Stimulated activated naive CD4-positive, alpha-beta T cell (primary cell): Measurements from ENCODE around the gene RNF123.
"Not testable (repeated sequence)": the region's sequence is repeated elsewhere in the genome, so short reads cannot be mapped to it uniquely, and the experiment has no call there.

ENCODE experiments used
- DNase-seq, 6 experiments: peaks; one replicate each; lab custom pipeline; 2025; lab: John Stamatoyannopoulos, UW

Gene RNF123

DNA sequence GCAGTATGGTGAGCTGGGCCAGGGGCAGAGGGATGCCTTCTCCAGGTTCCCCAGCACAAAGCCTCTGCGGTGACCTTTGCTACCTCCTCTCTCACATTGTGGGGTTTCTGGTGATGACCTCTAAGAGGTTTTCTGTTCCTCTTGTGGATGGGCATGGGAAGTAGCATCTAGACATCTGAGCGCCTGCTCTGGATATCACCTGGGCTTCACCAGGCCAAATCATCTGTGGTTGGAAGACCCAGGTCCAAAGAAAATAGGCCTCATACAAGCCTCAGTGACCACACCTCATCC, 8.2 kb upstream of the RNF123 start:
- no peak for DNase-seq

DNA sequence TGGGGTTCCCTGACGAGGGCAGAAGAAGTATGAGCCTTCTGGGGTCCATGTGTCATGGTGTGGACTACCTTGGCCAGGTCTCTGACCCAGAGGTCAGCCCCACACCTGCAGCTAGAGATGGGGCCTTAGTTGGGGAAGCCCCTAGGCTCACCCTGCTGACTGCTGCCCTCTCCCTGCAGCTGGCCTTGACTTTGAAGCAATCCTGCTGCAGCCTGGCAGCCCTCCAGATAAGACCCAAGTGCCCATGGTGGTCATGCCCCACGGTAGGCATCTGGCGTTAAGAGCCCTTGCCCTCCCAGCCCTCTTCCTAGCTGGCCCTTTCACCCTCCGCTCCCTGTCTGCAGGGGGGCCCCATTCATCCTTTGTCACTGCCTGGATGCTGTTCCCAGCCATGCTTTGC, 7.8 kb upstream of the RNF123 start:
- DNase-seq, result no peak

DNA sequence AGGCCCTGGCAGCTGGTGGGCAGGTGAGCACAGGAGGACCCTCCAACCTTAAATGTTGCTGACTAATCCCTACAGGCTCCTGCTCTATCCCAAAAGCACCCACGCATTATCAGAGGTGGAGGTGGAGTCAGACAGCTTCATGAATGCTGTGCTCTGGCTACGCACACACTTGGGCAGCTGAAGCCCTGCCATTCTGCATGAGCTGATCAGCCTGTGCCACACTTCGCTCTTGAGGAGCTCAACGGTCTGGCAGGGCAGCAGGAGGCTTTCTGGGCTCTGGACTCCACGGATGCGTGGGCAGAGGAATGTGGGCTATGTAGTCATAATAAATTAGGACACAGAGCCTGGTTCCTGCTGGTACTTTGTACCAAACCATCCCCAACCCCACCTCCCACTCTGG, 6.2 kb upstream of the RNF123 start:
- no peak for DNase-seq

DNA sequence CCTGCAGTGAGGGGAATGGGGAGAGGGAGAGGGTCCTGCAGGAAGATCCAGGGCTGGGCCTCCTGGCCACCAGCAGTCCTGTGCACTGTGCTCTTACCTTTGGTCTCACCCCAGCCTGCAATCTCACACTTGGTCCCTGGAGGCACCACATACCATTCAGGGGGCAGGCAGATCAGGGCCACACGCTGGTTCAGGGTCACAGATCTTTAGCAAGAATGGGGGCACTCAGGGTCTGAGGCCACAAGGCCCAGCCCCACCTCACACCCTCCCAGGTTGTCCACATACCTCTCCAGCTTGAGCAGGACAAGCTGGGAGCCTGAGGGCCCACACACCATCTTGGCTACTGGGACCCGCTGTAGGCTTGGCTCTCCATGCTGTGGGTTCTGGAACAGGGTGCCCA, 4.9 kb upstream of the RNF123 start:
- DNase-seq, result not testable (repeated sequence)

DNA sequence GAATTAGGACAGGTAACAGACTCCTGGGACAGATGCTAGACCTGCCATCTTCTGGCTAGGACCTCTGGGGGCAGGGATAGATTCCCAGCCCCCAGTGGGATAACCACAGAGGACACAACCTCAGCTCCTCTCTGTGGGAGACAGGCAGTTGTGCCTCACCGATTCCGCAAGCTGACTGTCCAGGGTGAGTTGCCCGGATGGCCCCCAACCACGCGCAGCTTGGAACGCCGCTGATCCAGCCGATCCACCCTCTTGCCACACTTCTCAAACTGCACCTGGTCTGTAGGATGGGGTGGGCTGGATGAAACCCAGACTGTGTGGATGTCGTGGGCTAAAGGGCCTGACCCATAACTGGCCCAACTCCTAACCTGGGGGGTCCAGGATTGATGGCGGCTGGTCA, 4.3 kb upstream of the RNF123 start:
- DNase-seq, result not testable (repeated sequence)

DNA sequence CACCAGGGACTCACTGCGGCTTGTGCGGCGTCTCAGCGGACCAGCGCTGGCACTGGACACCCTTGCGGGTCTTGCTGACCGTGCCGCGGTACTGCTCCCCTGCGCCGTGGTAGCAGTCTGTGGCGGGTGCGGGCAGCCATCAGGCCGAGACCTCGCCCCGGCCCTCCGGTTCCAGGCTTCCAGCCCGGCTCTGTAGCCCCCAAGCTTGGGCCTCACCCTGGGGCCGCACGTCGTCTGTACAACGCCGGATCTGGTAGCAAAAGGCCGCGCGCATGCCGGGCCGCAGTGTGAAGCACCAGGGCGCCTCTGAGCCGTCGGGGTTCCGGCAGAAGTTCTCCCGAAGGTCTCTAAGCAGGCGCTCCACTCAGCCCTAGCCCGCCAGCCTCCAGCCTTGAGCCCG, 3.5 kb upstream of the RNF123 start:
- DNase-seq, result not testable (repeated sequence)

DNA sequence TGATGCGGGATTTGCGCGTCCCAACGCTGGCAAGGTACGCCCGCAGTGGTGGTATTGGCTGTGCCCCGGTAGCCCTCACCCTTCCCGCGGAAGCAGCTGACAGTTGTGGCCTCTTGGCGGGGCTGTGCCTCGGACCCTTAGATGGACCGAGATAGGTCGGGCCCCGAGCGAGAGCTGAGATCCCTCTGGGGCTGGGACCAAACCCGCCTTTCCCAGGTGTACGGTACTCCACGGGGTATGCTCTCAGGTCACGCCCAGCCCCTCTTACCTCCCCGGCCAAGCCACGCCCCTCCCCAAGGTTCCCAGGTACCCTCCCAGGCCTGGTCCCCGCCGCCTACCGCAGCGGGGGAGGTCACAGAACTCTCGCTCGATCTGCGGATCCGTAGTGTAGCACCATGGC, 3.0 kb upstream of the RNF123 start:
- not testable (repeated sequence) for DNase-seq

DNA sequence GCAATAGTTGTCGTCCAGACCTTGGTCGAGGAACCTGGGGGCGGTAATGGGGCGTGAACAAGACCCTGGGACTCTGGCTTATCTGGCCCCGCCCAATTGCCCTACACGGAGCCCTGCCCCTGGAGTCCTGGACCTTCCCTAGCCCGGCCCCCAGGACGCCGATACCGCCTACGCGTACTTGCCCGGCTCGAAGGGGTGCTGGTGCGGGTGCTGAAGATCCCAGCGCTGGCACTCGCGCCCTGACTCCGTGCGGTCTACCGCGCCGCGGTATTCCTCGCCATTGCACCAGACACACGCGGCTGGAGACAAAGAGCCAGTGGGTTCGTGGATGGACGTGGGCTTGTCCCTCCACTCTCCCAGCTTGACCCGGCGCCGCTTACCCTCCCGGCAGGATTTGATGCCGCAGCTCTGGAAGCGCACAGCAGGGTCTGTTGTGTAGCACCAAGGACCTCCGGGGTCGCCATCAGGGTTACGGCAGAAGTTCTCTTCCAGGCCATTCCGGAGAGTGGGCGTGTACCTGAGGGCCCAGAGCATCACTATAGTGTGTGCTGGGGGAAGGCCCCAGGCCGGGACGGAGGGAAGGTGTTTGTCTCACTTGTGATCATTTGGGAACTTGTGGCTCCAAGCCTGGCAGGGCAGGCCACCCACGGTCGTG, 2.5 kb upstream of the RNF123 start:
- DNase-seq, result not testable (repeated sequence)

DNA sequence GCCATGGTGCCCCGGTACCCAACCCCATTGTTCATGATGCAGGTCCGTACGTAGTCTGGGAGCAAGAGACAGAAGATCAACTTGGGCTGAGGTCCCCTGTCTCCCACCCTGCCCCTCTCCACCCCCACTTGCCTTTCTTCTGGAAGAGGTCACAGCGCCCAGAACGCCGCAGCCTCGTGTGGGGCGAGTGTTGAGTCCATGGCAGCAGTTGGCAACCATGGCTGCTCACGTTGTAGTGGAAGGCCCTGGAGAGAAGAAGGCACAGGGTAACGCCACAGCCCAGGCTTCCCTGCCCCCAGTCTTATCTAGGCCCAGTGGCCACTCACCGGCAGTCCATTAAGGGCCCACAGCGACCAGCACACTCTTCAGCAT, 1.9 kb upstream of the RNF123 start:
- DNase-seq, result not testable (repeated sequence)

DNA sequence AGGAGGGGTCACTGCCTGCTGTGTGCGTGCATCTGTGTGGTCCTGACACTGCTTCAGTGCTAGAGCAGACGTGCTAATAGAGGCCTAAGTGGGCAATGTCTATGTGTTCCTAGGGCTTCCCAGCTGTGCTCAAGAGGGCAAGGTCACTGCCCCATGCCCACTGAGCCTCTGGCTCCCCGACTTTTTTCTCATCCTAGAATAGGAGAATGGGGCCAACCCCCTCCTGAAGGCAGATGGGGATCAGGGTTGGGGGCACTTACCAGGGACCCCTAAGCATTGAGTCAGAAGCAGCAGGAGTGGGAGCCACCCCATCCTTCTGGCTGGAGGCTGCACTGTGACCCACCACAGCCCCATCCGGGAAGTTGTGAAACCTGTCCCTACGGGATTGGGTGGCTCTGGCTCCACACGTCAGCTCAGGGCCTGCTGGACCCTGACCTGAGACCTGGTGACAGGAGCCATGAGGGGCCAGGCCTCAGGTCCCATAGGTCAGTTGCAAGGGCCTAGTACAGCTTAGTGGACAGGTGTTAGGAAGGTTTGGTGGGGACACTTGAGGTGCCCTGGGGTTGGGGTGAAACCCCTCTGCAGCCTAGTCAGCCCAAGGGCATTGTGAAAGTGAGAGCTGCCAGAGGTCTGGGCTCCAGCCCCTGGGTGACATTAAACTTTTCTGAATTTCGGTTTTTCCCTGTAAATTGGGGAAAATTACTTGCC, 865 bp upstream of the RNF123 start:
- DNase-seq, result not testable (repeated sequence)

DNA sequence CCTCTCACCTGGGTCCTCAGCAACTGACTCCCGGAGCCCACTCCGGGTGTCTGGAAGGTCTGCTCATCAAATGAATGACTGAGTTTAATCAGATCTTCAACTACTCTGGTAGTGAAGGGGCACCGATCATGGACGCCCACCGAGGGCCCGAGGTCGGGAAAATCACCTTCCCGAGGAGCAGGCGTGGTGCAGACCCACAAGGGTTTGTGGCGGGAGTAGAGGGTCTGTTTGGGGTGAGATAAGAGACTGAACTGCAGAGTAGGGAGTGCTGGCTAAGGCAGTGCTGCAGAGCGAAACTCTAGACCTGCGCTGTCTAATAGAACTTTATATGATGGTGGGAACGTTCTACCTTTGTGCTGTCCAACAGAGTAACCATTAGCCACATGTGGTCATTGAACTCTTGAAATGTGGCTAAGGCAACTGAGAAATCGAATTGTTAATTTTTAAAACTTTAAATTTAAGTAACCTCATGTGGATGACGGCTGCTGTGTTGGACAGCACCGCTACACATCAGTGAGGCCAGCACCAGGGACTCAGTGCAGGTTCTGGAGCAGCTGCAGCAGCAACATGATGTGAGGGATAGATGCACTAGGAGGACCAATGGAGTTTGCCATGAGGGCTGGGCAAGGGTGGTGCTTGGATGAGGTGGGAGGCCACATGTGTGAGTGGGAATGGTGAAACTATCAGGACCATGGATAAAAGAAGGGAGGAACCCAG, 709 bp downstream of the RNF123 start:
- DNase-seq, result not testable (repeated sequence)

DNA sequence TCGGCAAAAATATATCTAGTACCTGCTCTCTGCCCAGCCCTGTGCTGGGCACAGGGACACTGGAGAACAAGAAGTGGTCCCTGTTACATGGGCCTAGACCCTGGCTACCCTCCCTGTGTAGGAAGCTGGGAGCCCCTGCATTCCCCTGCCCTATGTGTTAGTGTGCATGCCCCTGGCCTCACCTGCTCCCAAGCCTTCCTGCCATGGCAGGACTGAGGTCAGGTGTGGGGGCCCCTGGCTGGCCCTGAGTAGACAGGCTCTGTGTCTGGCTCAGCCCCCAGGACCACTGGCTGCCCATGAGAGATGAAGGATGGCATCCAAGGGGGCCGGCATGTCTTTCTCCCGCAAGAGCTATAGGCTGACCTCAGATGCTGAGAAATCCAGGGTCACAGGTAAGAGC, 1.5 kb downstream of the RNF123 start:
- DNase-seq, result not testable (repeated sequence)

DNA sequence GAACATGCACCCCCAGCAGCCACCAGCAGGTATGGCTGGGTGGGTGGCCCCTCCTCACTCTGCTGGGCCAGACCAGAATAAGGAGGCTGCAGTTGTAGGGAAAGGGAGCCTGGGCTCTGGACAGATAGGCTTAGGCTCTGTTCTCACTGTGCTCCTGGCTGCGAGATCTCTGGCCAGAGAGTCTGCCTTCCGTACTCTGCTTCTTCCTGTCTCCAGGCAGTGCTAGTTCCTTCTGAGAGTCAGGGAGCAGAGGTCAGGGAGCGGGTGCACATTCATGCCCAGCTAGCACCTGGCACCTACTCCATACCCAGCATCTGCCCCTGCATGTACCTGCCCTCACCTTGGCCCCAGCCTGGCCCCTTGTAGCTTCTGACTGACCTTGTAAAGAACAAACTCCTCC, 2.1 kb downstream of the RNF123 start:
- DNase-seq, result not testable (repeated sequence)

DNA sequence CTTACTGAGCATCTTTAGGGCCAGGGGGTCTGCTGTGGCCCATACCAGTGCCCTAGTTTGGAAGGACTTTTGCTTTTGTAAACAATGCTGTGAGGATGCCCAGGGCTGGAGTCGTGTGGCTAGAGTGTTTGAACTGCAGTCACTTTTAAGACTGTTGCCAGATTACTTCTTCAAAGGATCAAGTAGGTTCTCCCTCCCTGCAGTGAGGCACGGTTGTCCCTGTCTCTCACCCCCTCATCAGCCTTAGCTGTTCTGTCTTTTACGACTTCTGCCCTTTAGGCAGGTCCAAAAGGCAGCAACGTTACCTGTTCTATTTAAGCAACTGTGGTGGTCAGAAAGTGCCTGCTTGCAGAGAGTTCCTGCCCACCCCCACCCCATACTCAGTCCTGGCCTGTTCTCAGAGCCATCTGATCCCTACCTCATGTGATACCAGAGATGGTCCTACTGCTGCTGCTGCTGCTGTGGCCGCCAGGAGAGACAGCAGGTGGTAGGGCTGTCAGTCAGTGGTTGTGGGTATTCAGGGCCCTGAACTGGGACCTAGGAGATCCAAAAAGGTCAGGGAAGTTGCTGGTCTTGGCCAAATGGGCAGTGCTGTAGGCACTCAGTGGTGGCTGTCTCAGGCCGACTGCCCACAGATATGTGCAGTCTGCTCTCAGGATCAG, 5.2 kb downstream of the RNF123 start:
- not testable (repeated sequence) for DNase-seq

DNA sequence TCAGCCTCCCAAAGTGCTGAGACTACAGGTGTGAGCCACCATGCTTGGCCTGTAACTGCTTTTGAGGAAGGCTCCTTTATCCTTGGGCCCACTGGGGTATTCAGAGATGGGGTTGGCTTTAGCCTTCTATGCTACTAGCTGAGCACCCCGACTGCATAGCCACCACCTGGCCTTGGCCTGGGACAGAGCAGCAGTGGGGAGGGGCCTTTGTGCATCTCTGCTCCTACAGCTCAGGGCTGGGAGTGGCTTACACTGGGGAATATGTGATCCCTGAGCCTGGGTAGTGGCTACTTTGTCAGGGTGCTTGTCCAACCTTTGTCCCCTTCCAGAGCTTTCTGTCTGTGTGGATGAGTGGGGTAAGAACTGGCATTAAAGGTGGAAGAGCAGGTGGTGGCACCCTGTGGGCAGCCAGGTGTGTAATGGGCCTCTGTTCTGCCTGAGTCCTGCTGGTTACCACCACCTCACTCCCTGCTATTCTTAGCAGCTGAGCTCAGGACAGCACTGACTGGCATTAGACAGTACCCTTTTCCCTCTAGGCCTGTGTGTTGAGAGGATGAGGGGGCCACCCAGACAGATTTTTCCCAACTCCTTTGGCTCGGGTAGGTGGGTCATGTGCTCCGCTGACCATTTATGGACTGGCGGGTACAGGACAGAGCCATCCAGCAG, 6.1 kb downstream of the RNF123 start:
- not testable (repeated sequence) for DNase-seq

DNA sequence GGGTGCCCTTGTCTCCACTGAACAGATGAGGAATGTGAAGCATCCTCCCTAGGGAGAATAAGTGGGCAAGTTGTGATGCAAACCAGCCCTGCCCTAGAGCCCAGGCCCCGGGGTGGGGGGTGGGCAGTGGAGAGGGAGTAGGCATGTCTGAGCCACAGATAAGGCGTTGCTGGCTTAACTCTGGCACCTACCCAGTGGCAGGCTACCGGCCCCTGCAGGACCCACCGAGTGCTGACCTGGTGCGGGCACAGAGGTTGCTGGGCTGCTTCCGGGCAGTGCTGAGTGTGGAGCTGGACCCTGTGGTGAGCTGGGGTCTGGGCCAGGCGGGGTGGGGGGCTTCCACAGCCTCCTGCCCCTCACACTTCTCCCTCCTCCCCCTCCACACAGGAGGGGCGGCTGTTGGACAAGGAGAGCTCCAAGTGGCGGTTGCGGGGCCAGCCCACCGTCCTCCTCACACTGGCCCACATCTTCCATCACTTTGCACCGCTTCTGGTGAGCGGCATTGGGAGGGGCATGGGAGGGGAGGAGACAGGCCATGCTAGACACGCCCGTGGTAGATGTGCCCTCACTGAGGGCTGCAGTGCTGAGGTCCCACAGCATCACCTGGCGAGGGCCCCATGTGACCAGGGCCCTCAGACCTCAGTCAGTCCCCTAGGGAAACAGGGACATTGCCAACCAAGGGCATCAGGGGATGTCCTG, 10.1 kb downstream of the RNF123 start:
- no peak for DNase-seq

DNA sequence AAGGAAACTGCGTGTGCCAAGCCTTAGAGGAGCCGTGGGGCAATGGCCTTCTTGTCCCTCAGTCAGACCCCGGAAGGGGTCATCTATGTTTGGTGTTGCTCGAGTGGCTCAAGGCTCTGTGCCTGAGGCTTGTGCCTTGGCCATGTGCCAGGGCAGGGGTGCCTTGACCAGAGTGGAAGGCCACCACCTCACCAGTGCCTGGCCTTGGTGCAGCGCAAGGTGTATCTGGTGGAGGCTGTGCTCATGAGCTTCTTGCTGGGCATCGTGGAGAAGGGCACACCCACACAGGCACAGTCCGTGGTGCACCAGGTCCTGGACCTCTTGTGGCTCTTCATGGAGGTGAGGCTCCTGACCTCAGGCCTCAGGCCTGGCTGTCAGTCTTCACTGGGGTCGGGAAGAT, 10.7 kb downstream of the RNF123 start:
- DNase-seq, result no peak

DNA sequence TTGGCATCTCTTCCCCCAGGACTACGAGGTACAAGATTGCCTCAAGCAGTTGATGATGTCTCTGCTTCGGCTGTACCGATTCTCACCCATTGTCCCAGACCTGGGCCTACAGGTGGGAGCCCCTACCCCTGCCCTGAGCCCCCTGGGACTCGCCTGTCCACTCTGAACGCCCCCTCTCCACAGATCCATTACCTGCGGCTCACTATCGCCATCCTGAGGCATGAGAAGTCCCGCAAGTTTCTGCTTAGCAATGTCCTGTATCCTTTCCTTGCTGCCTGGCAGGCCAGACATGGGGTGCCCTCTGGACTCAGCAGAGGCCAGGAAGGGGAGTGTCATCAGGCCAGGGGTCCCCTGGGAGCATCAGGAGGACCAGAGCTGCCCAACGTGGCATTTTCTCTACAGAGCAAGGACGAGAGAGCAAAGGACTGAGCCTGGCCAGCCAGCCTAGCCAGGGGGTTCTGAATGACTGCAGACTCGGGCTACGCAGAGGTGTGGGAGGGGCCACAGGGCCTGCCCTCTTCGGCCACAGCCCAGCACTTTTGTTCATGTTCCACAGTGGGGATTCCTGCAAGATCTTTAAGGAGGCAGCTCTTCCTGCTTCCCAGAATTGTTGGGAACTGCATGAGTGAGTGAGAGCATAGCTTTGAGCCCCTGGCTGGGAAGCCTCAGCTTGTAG, 11.2 kb downstream of the RNF123 start:
- no peak for DNase-seq

DNA sequence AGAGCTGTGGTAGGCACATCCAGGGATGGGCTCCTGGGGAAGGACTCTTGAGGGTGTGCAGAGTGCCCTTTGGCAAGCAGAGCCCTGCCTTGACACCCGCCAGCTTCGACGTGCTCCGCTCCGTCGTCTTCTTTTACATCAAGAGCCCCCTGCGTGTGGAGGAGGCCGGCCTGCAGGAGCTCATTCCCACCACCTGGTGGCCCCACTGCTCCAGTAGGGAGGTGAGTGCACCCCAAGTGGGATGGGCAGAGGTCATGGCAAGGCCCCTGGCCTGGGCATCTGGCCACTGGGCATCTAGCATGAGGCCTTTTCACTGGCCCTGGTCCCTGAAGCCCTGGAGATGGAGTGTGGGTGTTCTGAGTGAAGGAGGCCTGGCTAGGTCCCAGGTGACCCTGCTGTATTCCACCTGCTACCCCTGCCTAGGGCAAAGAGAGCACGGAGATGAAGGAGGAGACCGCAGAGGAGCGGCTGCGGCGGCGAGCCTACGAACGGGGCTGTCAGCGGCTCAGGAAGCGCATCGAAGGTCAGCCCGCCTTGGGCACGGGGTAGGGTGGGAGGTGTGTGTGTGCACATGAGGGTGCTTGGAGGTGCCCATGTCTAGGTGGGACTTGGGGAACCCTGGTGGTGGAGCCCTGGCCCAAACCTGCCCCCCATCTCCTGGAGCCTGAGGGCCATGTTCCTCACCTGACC, 12.2 kb downstream of the RNF123 start:
- no peak for DNase-seq

DNA sequence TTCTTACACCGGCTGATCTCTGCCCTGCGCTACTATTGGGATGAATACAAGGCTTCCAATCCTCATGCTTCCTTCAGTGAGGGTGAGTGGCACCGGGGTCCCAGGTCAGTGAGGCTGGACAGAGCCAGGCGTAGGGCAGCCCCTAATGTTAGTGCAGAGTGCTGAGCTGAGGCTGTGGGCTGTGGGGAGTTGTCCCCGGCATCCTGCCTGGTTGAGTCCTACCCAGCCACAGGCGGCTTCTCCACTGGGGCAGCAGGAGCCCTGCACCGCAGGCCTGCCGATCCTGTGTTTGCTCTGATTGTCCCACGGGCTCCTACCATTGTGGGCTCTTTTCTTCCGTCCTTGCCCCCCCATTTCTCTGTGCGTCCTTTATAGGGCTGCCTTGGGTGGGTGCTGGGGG, 13.3 kb downstream of the RNF123 start:
- DNase-seq, result no peak
